PC-3 (cell line): ENCODE data around the gene PDLIM1. TPM values are rescaled to one million over a fixed set of nuclear protein-coding genes. Genes with fewer than 3 reads are reported as not detected.
A peak's percentile ranks its signal among the peaks of the same experiment; 100 is the strongest.
"Not testable (repeated sequence)": the region's sequence is repeated elsewhere in the genome, so short reads cannot be mapped to it uniquely, and the experiment has no call there.

Experiments used
- ATAC-seq: fragments of 200-7000 bp; cut with Tn5 transposase; 2 replicates; pipeline ENCODE4 v1.9.1; 2020; ENCODE audit warnings: mild to moderate bottlenecking, moderate library complexity
- BruUV-seq: library from RNA; stranded (reverse); fragments of 400-500 nt; replicated peaks from 2 replicates; lab custom pipeline; 2021; lab: Mats Ljungman, UMichigan
- CTCF ChIA-PET: fragments of 300-600 bp; sonication (Branson Sonifier 250); formaldehyde crosslinking; loops from one replicate; lab custom pipeline; 2022; ENCODE audit warnings: antibody characterized with exemption; lab: Charles Lee
- POLR2A ChIA-PET: fragments of 300-600 bp; sonication (Branson Sonifier 250); formaldehyde crosslinking; loops from one replicate; lab custom pipeline; 2022; ENCODE audit warnings: antibody characterized with exemption; ENCODE audit not compliant: unreplicated experiment; lab: Charles Lee
- DNase-seq: peaks from one replicate; pipeline ENCODE4 v3.0.0-alpha.2; 2015
- H2AFZ ChIP-seq: fragments of 300-600 bp; sonication (generic); 2 replicates; pipeline ENCODE4 v1.6.0; 2016; ENCODE audit warnings: antibody characterized with exemption, low read length
- H3F3A ChIP-seq: fragments of 300-600 bp; sonication (generic); one replicate; pipeline ENCODE4 v1.6.0; 2017; ENCODE audit warnings: antibody characterized with exemption, low read length, control low read depth, mild to moderate bottlenecking; ENCODE audit not compliant: unreplicated experiment
- H3K27ac ChIP-seq: fragments of 300-600 bp; sonication (generic); 2 replicates; pipeline ENCODE4 v1.5.1; 2016; ENCODE audit warnings: mild to moderate bottlenecking, low read length
- H3K27me3 ChIP-seq: fragments of 300-600 bp; sonication (generic); 2 replicates; pipeline ENCODE4 v1.6.1; 2016; ENCODE audit warnings: low read length, mixed read lengths
- H3K36me3 ChIP-seq: fragments of 300-600 bp; sonication (generic); 2 replicates; pipeline ENCODE4 v1.6.1; 2016; ENCODE audit warnings: low read depth, mixed run types, low read length, mixed read lengths
- H3K4me1 ChIP-seq: fragments of 300-600 bp; sonication (generic); 2 replicates; pipeline ENCODE4 v1.5.1; 2016; ENCODE audit warnings: low read length; ENCODE audit not compliant: insufficient read depth
- H3K4me2 ChIP-seq: fragments of 300-600 bp; sonication (generic); 2 replicates; pipeline ENCODE4 v1.6.0; 2016; ENCODE audit warnings: low read length
- H3K4me3 ChIP-seq: fragments of 300-600 bp; sonication (generic); 2 replicates; pipeline ENCODE4 v1.5.1; 2016; ENCODE audit warnings: mild to moderate bottlenecking, low read length, mixed read lengths
- H3K79me2 ChIP-seq: fragments of 300-600 bp; sonication (generic); 2 replicates; pipeline ENCODE4 v1.6.1; 2017; ENCODE audit warnings: low read length, mixed read lengths
- H3K9ac ChIP-seq: fragments of 300-600 bp; sonication (generic); 2 replicates; pipeline ENCODE4 v1.6.0; 2016; ENCODE audit warnings: mild to moderate bottlenecking, low read length
- H3K9me2 ChIP-seq: fragments of 300-600 bp; sonication (generic); replicated peaks from 2 replicates; pipeline ENCODE4 v1.6.1; 2016; ENCODE audit warnings: mixed run types, low read length, mixed read lengths
- H3K9me3 ChIP-seq: fragments of 300-600 bp; sonication (generic); 2 replicates; pipeline ENCODE4 v1.6.1; 2016; ENCODE audit warnings: low read length, mixed read lengths
- H4K20me1 ChIP-seq: fragments of 300-600 bp; sonication (generic); 2 replicates; pipeline ENCODE4 v1.6.1; 2016; ENCODE audit warnings: low read length, mixed read lengths
- CTCF ChIP-seq: fragments of 300-600 bp; sonication (generic); conservative IDR thresholded peaks from 2 replicates; pipeline ENCODE4 v1.5.1; 2017; ENCODE audit warnings: antibody characterized with exemption, low read depth, mild to moderate bottlenecking, low read length
- EZH2 ChIP-seq: fragments of 300-600 bp; sonication (generic); IDR thresholded peaks from one replicate; pipeline ENCODE4 v1.6.1; 2017; ENCODE audit warnings: antibody characterized with exemption, mild to moderate bottlenecking, low read length; ENCODE audit not compliant: unreplicated experiment
- EZH2phosphoT487 ChIP-seq: fragments of 300-600 bp; sonication (generic); IDR thresholded peaks from 2 replicates; pipeline ENCODE4 v1.6.1; 2018; ENCODE audit warnings: mild to moderate bottlenecking, antibody characterized with exemption, low read length, borderline replicate concordance
- intact Hi-C: fragments of 100-400 bp; cut with micrococcal nuclease; formaldehyde crosslinking; loops from 2 replicates; pipeline ENCODE4 v1.9.0; 2023
- total RNA-seq: library from RNA; depleted of rRNA; stranded (reverse); fragments of >200 nt; gene quantifications from 2 replicates; pipeline ENCODE4 v1.2.3, GENCODE V29; 2014

The PDLIM1 gene
- total RNA-seq, 1 experiment from 2014 or later, result 28.2 TPM

- H3K27ac ChIP-seq, result peak overlapping the region; percentile 92
- ChIA-PET CTCF (no interaction called here), POLR2A (no interaction called here)
- no peaks in the 10 kb centered on the region for H3K9me2 ChIP-seq
- peak overlapping the region; percentile 50; the same call in 1 of the 2 replicates for H3K4me3 ChIP-seq
- ATAC-seq (peak; percentile 88), DNase-seq (peak; percentile 93)
- H4K20me1 ChIP-seq, result no peaks in the 10 kb centered on the region
- H3K27me3 ChIP-seq, result no peaks in the 10 kb centered on the region
- intact Hi-C loops, result no loop called here
- H3K79me2 ChIP-seq, result no peaks in the 10 kb centered on the region
- H3K4me1 ChIP-seq, result peaks cover 33% of the 10 kb centered on the region
- no peaks in the 10 kb centered on the region for H3K9me3 ChIP-seq
- peak overlapping the region; percentile 52; the same call in 1 of the 2 replicates for H3K9ac ChIP-seq
- no peak overlapping the region; the same call in 1 of the 2 replicates for H2AFZ ChIP-seq
- H3K36me3 ChIP-seq, result peaks cover 15% of the 10 kb centered on the region
- TSS peak; percentile 93 for BruUV-seq
- H3K4me2 ChIP-seq, result peak overlapping the region; percentile 91
- H3F3A ChIP-seq, result no peaks in the 10 kb centered on the region
- TF ChIP-seq CTCF, result no peak
- TF ChIP-seq EZH2phosphoT487, result no peak
- TF ChIP-seq EZH2, result no peak
Observed at GRCh38 chr10:95229724-95230627, 60.8 kb downstream of the PDLIM1 start.

DNA sequence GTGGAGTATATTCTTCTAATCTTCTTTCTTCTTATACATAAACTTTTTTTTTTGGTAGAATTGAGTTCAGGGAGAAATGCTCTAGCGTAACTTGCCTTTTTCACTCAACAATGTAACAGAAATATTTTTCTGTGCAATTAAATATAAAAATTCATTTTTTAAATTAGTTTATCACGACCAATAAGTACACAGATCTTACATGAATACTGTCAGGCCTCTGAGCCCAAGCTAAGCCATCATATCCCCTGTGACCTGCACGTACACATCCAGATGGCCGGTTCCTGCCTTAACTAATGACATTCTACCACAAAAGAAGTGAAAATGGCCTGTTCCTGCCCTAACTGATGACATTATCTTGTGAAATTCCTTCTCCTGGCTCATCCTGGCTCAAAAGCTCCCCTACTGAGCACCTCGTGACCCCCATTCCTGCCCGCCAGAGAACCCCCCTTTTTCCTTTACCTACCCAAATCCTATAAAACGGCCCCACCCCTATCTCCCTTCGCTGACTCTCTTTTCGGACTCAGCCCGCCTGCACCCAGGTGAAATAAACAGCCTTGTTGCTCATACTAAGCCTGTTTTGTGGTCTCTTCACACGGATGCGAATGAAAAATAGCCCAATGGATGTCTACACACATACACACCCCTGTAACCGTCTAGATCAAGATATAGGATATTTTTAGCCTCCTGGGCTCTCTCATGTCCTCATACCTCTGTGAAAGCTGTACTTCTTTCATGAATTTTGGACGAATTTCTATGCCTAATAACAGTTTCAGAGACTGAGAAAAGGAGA is 61.7 kb downstream of the PDLIM1 start:
- CTCF ChIA-PET, H3K79me2 ChIP-seq, intact Hi-C loops, H3K27me3 ChIP-seq, H3F3A ChIP-seq, DNase-seq, POLR2A ChIA-PET, H3K9me3 ChIP-seq, H3K9me2 ChIP-seq, H4K20me1 ChIP-seq: not testable (repeated sequence)
- peak overlapping the region; percentile 11; the same call in 1 of the 2 replicates for H2AFZ ChIP-seq
- peak overlapping the region; percentile 91 for H3K4me2 ChIP-seq
- ATAC-seq, result peak; percentile 54
- H3K4me3 ChIP-seq, result peak overlapping the region; percentile 50; the same call in 1 of the 2 replicates
- H3K4me1 ChIP-seq, result peaks cover 34% of the 10 kb centered on the region
- H3K27ac ChIP-seq, result peak overlapping the region; percentile 92
- BruUV-seq, result TSS peak; percentile 42
- H3K9ac ChIP-seq, result peak overlapping the region; percentile 52; the same call in 1 of the 2 replicates
- peaks cover 12% of the 10 kb centered on the region for H3K36me3 ChIP-seq

DNA sequence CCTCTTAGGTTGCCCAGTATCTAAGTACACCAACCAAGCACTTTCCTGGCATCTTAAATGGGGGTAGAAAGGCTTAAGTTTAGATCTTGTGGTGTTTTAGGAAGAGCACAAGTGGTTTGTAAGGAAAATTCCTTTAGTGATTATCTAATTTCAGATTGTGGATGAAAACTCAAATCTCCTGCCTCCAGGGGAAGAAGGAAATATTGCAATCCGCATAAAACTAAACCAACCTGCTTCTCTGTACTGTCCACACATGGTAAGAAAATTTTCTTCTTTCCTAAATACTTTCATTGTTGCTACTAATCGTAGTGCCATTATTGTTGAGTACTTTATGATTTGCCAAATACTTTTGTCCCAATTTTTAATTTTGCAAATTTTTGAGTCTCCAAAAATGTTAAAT is 65.7 kb downstream of the PDLIM1 start:
- ChIA-PET POLR2A (no interaction called here), CTCF (no interaction called here)
- intact Hi-C loops, result no loop called here
- DNase-seq (peak; percentile 56), ATAC-seq (no peak)
- Histone ChIP-seq H3K36me3 (no peaks in the 10 kb centered on the region), H3K9me3 (no peaks in the 10 kb centered on the region), H4K20me1 (no peaks in the 10 kb centered on the region), H3F3A (peaks cover 9% of the 10 kb centered on the region), H3K9me2 (no peaks in the 10 kb centered on the region), H3K4me2 (no peak overlapping the region), H2AFZ (peak overlapping the region; percentile 48; the same call in 1 of the 2 replicates), H3K9ac (no peak overlapping the region), H3K79me2 (no peaks in the 10 kb centered on the region), H3K27ac (no peak overlapping the region), H3K4me3 (no peak overlapping the region), H3K4me1 (peaks cover 46% of the 10 kb centered on the region), H3K27me3 (no peaks in the 10 kb centered on the region)
- TF ChIP-seq EZH2phosphoT487 (no peak), EZH2 (no peak), CTCF (no peak; the same call in 1 of the 2 replicates)
- BruUV-seq, result no TSS peak
